Kidney epithelial cell (primary cell): ENCODE results near the gene MT1B. TPM values are rescaled to one million over a fixed set of nuclear protein-coding genes. Genes with fewer than 3 reads are reported as not detected.
"Not testable (repeated sequence)": the region's sequence is repeated elsewhere in the genome, so short reads cannot be mapped to it uniquely, and the experiment has no call there.

ENCODE experiments used
- DNase-seq: peaks from one replicate; pipeline ENCODE4 v3.0.0-alpha.2; 2010; ENCODE audit warnings: low read depth
- H3K27me3 ChIP-seq: 2 replicates; pipeline ENCODE4 v1.6.0; 2011; ENCODE audit warnings: low read length; ENCODE audit not compliant: control insufficient read depth, insufficient read depth
- H3K36me3 ChIP-seq: 2 replicates; pipeline ENCODE4 v1.5.1; 2011; ENCODE audit warnings: low read length; ENCODE audit not compliant: control insufficient read depth, insufficient read depth
- H3K4me3 ChIP-seq: 2 replicates; pipeline ENCODE4 v1.5.1; 2011; ENCODE audit warnings: low read depth, mild to moderate bottlenecking, control low read depth, low read length
- total RNA-seq: library from RNA; depleted of rRNA; stranded (reverse); fragments of >200 nt; gene quantifications from 2 replicates; pipeline ENCODE4 v1.2.3, GENCODE V29; 2015
- TF ChIP-seq, protein P1 (sequence below): IDR thresholded peaks from 2 replicates; pipeline ENCODE4 v1.5.1; 2011; ENCODE audit warnings: mild to moderate bottlenecking, moderate library complexity, low read length, control low read depth, inconsistent platforms; ENCODE audit not compliant: insufficient read depth, poor library complexity, severe bottlenecking

The MT1B gene
- total RNA-seq, 1 donor from 2014 or later = not detected

DNA sequence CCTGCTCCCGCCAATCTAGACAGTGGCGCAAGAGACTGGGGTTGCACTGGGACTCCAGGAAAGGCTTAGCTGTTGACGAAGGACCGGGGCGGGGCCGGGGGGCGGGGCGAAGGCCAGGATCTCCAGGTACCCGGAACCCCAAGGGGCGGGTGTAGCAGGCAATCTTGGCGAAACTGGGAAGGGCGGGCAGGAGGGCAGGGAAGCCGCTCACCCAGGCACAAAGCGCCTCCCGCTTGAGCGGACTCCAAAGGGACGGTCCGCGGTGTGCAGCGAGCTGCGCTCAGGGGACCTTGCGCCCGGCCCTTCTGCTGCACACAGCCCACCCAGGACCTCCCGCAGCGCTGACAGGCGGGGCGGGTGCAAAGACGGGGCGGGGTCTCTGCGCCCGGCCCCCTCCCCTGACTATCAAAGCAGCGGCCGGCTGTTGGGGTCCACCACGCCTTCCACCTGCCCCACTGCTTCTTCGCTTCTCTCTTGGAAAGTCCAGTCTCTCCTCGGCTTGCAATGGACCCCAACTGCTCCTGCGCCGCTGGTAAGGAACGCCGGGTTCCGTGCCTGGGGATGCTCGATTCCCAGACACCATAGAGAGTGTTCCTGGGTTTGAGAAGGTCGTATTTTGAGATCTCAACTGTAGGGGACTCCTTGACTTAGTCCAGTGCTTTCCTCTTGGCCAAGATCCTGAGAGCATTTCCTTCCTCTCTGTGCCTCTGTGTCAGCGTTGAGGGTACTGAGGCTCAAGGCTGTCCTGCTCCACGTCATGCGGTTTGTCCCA, 6.1 kb downstream of the MT1B start, which contains the start of gene MT1F:
TSS of gene MT1F (plus strand) at position 405 of the 772 bp plus-strand sequence. CDS start at position 505, 100 bp downstream.
- Histone ChIP-seq H3K4me3 (peak within 1 kb of the TSS; percentile 63), H3K27me3 (peaks cover 7% of the 10 kb centered on the region), H3K36me3 (no peaks in the 10 kb centered on the region)
- TF ChIP-seq, protein P1, sequence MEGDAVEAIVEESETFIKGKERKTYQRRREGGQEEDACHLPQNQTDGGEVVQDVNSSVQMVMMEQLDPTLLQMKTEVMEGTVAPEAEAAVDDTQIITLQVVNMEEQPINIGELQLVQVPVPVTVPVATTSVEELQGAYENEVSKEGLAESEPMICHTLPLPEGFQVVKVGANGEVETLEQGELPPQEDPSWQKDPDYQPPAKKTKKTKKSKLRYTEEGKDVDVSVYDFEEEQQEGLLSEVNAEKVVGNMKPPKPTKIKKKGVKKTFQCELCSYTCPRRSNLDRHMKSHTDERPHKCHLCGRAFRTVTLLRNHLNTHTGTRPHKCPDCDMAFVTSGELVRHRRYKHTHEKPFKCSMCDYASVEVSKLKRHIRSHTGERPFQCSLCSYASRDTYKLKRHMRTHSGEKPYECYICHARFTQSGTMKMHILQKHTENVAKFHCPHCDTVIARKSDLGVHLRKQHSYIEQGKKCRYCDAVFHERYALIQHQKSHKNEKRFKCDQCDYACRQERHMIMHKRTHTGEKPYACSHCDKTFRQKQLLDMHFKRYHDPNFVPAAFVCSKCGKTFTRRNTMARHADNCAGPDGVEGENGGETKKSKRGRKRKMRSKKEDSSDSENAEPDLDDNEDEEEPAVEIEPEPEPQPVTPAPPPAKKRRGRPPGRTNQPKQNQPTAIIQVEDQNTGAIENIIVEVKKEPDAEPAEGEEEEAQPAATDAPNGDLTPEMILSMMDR = no peak
- peak; percentile 18 for DNase-seq

DNA sequence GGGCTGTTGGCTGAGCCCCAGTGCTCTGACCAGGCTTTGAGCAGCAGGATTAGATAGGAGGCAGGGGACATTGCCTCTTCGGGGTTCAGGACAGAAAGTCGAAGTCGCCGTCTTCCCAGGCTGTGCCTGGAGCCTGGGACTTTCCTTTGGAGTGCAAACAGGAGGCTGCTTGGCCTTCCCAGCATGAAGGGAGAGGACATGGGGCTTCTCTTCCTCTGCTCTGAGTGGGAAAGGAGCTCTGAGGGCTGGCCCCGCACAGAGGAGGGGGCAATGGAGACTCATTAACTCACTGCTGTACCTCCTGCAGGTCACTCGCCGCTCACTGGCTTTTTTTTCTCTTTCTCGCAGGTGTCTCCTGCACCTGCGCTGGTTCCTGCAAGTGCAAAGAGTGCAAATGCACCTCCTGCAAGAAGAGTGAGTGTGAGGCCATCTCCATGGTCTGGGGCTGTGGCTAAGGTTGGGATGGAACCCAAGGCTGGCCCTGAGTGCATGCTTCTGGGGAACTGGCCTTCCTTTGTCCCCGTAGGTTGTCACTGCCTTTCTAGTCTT, 6.7 kb downstream of the MT1B start:
- no peaks in the 10 kb centered on the region for H3K36me3 ChIP-seq
- TF ChIP-seq, protein P1 = no peak
- DNase-seq = no peak
- H3K27me3 ChIP-seq = peaks cover 12% of the 10 kb centered on the region
- peak overlapping the region; percentile 63 for H3K4me3 ChIP-seq

DNA sequence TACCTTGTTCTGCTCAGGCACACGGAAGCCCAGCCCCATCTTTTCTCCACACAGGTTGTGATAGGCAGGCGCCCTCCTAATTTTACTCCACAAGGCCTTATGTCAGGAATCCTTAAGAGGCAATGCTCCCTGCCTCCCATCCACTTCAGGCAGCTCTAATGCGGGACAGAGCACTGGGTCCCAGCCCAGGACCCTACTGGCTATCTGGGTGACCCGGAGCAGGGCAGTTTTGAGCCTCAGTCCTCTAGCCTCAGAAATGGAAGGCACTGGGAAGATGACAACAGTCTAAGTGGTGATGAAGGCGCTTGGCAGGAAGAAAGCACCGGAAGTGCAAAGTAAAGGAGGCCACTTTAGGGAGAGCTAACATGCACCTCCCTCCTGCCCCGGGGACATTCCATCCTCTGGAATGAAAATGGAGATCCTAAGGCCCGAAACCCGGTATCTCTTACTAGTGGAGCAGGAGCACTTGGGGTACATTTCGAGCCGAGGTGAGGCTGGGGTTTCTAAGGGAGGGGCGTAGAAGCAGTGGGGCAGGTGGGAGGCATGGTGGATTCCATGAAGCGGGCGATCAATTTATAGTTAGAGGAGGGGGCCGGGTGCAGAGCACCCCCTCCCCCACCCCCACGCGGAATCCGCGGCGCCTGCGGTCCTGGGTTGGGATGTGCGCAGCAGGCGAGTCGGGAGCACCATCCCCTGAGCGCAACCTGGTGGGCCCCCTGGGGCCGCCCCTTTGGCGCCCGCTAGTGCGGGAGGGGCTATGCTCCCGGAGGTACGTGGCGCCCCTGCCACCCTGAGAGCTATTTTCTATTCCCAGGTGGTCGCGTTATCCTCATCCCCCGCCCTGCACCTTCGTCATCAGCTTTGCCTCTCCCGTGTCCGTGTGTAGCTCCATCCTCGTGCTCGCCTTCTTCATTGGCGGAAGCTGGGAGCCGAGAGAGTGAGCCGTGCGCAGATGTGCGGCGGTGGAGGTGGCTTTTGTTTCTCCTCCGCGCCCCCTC, 11.0 kb downstream of the MT1B start:
- TF ChIP-seq, protein P1 = no peak
- peaks cover 28% of the 10 kb centered on the region for H3K27me3 ChIP-seq

DNA sequence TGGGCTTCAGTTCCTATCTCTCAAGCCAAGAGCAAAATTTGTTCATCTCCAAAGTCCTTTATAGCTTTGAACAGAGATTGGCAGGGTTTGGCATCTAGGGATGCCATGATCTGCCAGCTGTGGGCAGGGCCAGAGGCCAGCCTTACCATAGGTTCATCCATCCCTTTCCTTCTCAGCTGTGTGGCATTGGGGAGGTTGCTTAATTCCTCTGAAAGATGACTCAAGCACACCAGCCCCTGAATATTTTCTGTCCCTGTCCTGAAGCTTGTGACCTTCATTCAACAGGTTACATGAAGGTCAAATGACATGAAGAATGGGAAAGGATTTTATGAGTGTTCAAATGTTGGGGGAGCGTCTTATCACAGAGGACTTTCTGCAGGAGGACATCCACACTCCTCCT, 12.8 kb downstream of the MT1B start:
- Histone ChIP-seq H3K27me3 (peaks cover 46% of the 10 kb centered on the region), H3K36me3 (no peaks in the 10 kb centered on the region), H3K4me3 (no peak overlapping the region)
- TF ChIP-seq, protein P1 = no peak
- DNase-seq = no peak

More for the DNA sequence above, 11.0 kb downstream of the MT1B start:
- peak overlapping the region; percentile 22 for H3K4me3 ChIP-seq
- no peak for DNase-seq
- no peaks in the 10 kb centered on the region for H3K36me3 ChIP-seq

DNA sequence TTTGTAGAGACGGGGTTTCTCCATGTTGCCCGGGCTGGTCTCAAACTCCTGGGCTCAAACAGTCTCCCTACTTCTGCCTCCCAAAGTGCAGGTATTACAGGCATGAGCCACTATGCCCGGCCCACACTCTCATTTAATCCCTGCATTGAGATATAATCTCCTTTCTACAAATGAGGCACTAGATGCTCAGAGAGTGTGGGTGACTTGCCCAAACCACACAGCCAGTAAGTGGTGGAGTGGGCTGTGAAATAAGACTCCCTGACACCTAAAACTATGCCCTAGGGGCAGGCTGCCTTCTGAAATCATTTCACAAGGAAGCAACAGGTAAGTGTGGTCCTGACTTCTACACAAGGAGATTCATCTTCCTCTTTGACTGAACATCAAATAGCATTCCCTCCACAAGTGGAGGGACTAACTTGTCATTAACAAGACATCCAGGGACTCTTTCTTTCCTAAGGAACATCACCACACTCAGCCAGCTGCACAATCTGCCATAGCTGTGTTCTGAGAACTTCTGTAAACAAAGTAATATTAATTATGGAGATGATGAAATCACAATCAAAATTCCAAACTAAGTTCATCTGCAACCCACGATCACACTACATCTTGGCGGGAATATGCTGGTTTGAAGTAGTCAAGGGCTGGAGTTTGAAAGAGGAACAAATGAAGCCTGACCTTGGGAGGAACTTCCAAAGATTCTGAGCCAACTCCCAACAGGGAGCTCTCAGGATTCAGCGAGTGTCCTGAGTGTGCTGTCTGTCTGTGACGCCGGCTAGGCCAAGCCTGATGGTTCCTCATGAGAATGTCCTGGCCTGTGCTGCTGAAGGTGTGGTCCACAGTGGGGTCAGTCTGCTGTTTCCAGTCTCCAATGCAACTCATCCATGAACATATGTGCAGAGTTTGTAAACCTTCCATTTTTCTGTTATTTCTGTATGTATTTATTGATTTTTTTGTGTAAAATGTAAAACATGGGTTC, 13.9 kb downstream of the MT1B start:
- H3K27me3 ChIP-seq = peaks cover 57% of the 10 kb centered on the region

More for the DNA sequence above, 13.9 kb downstream of the MT1B start:
- H3K4me3 ChIP-seq, H3K36me3 ChIP-seq, DNase-seq: not testable (repeated sequence)
